GM18907 (cell line): ENCODE data around the gene TPTE.
"Not testable (repeated sequence)": the region's sequence is repeated elsewhere in the genome, so short reads cannot be mapped to it uniquely, and the experiment has no call there.

Experiments used
- ATAC-seq: cut with Tn5 transposase; IDR thresholded peaks from one replicate; pipeline ENCODE4 v1.9.1; 2021; ENCODE audit warnings: mild to moderate bottlenecking, moderate library complexity; ENCODE audit not compliant: unreplicated experiment

The TPTE gene

DNA sequence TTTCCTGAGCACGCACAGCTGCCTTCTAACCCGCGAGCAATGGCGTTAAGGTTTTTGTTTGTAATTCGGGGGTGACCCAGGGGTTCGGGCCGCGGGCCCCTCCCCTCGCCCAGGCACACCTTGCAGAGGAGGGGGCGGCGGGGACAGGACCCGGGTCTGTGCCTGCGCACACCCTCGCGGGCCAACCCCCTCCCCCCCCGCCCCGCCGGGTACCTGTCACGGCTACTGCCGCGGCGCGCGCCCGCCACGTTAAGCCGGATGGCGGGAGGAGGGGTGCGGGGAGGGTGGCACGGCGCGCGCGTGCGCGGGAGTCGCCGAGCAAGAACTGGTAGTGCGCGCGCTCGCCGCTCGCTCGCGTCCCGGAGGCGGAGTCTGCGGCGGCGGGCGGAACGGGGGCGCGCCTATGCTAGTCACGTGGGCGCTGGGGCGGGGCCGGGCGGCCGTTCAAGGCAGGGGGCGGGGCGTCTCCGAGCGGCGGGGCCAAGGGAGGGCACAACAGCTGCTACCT, at the start of gene TPTE:
Gene TPTE, plus strand, starts transcription at position 493 of the 508 bp plus-strand sequence. CDS start 17,141 bp downstream, outside the sequence.
- no peak for ATAC-seq

DNA sequence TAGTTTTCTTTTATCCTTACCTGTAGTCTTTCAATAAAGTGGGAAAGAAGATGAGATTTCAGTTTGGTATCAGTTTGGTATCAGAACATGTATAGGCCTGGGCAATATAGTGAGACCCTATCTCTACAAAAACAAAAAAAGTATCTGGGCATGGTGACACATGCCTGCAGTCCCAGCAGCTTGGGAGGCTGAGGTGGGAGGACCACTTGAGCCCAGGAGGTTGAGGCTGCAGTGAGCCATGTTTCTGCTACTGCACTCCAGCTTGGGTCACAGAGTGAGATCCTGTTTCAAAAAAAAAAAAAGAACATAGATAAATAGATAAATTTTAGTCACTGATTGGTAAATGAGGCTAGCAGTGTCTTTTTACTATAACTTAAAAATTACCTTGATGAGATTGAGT, 49.4 kb upstream of the TPTE start:
- ATAC-seq = not testable (repeated sequence)

DNA sequence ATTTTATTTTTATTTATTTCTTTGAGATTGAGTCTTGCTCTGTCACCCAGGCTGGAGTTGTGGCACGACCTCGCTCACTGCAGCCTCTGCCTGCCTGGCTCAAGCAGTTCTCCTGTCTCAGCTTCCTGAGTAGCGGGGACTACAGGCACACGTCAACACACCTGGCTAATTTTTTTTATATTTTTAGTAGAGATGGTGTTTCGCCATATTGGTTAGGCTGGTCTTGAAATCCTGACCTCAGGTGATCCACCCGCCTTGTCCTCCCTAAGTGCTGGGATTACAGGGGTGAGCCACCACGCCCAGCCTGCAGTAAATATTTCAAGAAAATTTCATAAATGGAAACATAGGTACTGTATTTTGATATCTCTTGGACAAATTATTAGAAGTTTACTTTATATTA, 43.6 kb upstream of the TPTE start:
- ATAC-seq = not testable (repeated sequence)

DNA sequence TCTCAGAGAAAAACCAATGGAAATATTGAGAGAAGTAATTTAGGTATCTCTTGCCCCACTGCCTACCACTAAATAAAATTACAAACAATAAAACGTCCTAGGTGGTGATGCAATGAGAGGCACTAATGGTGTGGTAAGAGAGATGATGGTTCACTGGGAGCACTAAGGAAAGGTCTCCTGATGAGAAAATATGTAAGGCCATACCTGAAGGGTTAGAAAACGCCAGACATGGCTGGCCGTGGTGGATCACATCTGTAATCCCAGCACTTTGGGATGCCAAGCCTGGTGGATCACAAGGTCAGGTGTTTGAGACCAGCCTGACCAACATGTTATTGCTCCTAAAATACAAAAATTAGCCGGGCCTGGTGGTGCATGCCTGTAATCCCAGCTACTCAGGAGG, 41.5 kb upstream of the TPTE start:
- not testable (repeated sequence) for ATAC-seq

DNA sequence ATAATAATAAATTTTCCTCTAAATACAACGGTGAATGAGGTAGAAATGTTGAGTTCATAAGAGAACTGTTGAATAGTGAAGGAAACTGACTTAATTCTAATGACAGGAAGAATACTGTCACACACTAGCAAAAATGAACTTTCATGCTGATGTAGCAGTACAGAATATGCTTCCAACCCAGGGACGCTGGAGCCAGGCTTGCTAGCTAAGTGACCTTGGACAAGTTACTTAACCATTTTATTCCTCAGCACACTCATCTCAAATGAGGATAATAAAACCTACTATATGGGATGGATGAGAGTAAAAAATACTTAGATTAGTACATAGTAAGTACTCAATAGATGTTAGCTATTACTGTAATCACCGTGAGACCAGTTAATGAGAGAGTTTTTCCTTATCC, 36.5 kb upstream of the TPTE start:
- not testable (repeated sequence) for ATAC-seq

DNA sequence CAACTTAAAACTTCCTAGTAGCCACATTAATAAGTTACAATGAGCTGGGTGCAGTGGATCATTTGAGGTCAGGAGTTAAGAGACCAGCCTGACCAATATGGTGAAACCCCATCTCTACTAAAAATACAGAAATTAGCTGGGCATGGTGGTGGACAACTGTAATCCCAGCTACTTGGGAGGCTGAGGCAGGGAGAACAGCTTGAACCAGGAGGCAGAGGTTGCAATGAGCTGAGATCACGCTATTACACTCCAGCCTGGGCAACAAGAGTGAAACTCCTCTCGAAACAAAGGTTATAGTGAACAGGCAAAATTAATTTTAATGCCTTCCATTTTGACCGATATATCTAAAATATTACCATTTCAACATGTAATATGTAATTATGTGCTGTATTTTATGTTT, 30.9 kb upstream of the TPTE start:
- ATAC-seq = not testable (repeated sequence)

DNA sequence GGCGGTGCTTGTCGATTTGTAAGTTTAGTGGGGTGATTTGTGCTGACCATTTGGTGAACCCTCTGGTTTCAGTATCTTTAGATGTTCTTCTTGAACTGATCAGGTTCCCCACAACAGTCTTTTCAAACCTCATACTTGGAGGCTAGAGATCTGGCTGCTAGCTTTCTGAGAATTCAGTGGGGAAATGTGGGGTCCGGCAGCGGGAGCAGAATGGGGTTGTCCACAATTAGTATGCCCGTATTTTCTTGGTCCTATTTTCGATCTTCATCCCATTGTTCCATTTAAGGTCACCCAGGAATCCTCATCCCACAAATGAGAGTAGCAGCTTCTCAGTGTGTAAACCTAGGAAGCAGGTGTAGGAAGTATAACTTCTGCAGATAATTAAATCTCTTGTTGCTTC, 10.3 kb upstream of the TPTE start:
- no peak for ATAC-seq

DNA sequence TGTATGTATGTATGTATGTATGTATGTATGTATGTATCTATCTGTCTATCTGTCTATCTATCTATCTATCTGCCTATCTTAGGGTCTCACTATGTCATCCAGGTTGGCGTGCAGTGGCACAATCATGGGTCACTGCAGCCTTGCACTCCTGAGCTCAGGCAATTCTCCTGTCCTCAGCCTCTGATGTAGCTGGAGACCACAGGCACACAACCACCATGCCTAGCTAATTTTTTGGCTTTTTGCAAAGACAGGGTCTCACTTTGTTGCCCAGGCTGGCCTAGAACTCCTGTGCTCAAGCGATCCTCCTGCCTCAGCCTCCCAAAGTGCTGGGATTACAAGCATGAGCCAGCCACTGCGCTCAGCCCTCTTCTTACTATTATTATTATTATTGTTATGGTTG, 4.5 kb upstream of the TPTE start:
- ATAC-seq = not testable (repeated sequence)

DNA sequence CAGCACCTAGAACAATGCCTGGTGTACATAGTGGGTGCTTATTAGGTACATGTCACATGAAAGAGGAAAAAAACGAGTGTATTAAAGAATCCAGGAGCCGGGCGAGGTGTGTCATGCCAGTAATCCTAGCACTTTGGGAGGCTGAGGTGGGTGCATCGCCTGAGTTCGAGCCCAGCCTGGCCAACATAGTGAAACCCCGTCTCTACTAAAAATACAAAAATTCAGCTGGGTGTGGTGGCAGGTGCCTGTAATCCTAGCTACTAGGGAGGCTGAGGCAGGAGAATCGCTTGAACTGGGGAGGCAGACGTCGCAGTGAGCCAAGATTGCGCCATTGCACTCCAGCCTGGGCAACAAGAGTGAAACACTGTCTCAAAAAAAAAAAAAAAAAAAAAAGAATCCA, 3.5 kb upstream of the TPTE start:
- ATAC-seq = not testable (repeated sequence)

DNA sequence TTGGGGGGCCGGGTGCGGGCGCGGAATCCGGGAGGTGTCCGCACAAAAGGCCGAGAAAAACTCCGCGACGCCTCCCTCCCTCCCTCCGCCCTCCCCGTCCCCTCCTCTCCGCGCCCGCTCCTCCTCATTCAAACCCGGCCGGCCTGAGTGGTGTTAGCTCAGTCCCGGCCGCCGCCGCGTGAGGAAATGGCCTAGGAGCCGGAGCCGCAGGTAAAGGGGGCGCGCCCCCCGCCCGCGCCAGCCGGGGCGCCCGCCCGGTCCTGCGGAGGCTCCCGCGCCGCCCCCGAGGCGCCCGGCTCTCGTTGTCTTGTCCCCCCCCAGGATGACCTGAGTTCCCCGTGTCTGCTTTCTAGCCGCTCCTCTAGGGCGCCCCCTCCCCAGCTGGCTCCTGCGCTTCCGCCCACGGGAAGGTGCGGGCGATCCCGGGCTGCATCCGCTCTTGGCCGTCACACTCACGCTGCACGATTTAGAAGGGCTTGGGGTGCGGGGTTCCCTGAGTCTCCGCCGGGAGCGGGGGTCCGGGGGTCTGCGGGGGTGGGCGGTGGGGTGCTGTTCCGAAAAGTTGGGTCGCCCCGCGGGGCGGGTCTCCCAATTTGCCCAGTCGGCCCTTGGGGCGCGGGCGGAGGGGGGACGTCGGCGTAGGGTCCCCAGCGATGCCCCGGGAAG, 585 bp downstream of the TPTE start:
- not testable (repeated sequence) for ATAC-seq

DNA sequence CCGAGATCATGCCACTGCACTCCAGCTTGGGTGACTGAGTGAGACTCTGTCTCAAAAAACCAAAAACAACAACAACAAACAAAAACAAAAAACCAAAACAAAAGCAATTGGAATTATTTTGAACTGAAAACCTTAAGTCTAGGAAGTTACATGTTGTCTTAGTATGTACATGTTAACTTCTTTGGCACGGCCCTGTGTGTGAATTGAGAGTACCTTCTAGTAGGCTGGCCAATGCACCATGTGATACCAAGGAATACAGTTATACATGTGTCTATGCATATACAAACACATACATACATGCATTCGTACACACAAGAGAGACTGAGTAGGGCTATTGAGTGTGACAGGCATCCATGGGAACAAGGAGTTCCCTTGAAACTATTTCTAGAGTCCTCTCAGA, 18.6 kb downstream of the TPTE start:
- no peak for ATAC-seq

DNA sequence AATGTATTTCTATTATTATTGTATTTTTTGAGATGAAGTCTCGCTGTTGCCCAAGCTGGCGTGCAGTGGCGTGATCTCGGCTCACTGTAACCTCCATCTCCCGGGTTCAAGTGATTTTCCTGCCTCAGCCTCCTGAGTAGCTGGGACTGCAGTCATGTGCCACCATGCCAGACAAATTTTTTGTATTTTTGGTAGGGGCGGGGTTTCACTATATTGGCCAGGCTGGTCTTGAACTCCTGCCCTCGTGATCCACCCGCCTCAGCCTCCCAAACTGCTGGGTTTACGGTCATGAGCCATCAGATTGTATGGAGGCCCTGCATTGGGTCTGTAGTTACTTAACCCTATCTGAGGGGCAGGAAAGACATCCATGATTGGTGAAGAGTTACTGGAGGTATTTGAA, 23.0 kb downstream of the TPTE start:
- ATAC-seq = not testable (repeated sequence)

DNA sequence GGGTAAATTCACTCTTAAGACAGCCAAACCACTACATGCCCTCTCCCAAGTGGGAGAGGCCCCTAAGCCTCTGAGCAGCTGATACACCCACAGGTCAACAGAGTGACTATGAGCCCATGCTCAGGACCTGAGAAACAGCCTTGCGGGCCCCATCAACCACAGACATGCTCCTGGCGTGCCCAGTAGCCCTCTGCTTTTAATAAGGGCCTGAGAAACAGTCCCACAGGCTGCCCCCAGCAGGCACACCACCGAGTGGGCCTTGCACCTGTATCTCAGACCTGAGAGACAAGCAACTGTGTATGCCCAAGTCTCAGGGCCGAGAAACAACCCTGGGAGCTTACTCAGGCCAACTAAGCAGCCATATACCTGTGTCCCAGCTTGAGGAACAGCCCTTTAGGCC, 26.5 kb downstream of the TPTE start:
- not testable (repeated sequence) for ATAC-seq

DNA sequence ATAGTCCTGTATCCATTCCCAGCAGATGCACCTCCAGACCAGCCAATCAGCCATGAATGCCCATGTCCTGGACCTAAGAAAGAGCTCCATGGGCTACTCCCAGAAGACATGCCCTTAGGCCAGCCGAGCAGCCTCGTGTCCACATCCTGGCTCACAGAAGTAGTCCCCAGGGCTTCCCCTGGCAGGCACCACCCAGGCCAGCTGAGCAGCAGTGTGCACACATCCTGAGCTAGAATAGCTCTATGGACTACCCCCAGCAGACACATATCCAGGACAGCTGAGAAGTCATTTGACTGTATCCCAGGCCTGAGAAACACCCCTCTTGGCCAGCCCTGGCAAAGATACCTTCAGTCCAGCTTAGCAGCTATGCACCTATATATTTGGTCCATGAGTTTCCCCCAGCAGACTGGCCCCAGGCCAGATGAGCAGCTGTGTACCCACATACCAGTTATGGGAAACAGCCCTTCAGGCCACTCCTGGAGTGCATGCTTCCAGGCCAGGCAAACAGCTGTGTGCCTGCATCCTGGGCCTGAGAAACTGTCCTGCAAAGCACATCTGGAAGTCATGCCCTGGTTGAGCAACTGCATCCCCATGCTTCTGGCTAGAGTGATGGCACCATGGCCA, 27.1 kb downstream of the TPTE start:
- ATAC-seq = not testable (repeated sequence)

DNA sequence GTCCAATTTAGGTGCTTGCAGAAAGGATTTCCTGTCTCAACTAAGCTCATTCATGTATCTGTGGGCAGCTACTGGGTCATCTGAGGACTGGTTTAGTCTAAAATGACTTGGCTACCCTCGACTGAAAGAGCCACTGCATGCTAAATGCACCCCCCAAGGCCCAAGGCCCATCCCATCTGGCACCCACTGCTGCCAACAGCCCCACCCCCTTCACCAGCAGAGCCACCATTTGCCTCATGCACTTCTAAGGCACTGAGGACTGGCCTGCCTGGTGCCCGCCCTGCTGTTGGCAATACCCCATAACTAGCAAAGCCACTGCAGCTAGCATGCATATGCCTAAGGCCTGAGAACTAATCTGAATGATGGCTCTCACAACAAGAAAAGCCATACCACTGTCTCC, 49.4 kb downstream of the TPTE start:
- ATAC-seq = not testable (repeated sequence)

DNA sequence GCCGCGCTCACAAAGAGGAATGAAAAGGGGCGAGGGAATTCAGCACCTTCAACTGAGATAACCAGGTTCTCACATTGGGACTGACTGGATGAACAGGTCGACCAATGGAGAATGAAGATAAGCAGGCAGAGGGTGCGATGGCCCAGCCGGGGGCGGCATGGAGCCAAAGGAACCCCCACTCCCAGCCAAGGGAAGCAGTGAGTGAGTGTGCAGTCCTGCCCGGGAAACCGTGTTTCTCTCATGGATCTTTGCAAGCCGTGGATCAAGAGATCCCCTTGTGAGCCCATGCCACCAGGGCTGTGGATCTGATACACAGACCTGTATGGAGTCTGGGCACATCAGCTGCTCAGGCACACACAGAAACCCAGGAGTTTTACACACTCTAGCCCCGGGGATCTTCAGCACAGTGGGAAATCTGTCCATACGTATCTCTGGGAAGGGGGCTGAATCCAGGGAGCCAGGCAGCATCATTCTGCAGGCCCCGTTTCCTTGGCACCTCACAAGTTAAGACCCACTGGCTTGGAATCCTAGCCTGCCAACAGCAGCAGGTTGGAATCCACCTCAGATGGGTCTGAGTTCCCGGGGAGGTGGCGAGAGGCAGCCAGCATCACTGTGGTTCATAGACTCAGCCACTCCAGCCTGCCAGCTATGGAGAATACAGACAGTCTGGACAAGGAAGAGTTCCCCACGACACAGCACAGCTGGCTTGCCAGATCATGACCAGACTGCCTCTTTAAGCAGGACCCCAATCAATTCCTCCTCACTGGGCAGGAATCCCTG, 53.3 kb downstream of the TPTE start:
- ATAC-seq = not testable (repeated sequence)

DNA sequence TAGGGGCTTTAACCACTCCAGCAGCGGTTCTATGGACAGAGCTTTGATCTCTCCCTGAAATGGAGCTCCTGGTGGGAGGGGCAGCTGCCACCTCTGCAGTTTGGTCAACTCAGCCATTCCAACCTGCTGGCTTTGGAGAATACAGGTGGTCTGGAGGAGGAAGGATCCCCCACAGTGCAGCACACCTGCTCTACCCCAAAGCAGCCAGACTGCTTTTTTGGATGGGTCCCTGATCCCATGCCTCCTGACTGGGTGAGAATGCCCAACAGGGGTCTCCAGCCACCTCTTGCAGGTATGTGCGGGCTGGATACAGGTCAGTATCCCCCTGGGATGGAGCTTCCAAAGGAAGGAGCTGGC, 53.9 kb downstream of the TPTE start:
- no peak for ATAC-seq

DNA sequence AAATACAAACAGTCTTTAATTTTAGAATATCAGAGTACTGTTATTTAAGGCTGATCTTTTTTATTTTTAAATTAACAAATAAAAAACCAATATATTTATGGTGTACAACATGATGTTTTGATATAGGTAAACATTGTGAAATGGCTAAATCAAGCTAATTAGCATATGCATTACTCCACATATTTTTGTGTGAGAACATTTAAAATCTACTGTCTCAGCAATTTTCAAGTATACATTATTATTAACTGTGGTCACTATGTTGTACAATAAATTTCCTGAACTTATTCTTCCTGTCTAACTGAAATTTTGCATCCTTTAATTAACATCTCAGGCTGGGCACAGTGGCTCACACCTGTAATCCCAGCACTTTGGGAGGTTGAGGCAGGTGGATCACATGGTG, 57.5 kb downstream of the TPTE start:
- ATAC-seq = not testable (repeated sequence)

DNA sequence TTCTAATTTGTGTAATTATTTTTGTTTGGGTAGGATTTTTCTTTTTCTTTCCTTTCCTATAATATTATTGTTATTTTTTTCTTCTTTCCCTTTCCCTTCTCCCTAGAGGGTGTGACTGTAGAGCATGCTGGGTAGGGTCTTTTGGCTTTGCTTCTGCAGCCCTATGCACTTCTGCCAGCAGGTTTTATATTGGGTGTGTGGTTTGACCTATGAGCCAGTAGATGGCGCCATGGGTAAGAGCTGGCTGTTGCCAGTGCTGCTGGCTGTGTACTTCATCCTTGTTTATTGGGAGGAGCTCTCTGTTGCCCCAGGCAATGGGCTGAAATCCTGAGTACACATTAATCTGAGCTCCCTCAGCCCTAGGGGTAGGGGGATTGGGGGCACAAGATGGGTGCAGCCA, 67.7 kb downstream of the TPTE start:
- ATAC-seq = not testable (repeated sequence)

DNA sequence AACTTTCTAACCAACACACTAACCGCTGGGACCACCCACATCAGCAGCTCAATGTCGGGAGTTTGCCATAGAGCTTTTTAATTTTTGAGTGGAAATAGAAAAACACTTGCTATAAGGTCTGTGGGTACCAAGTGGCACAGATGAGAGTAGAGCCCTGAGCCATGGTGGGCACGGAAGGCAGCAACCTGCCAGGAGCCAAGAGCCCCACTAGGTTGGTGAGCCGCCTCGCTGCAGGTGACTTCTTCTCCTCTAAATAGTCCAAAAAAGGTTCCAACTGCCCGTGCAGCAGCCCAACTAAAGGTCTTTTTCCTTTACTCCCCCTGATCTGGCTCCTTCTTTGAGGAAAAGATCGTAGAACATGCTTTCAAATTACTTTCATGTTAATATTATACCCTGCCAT, 85.7 kb downstream of the TPTE start:
- not testable (repeated sequence) for ATAC-seq

DNA sequence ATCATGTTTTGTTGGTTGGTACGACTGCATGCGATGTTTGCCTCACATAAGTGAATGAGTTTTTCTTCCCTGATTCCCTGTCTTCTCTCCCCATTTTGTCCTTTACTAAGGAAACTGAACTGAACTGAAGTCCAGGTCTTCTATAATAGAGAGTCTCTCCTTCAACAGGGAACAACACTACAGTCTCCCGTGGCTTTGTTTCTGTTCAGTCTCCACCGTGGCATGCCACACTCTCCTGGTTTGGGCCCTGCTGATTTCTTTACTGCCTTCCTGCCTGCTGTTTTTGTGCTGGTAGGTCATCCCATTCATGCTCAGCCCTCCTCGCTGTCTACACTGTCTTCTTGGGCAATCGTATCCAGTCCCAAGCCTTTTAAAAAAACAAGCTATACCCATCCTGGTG, 92.9 kb downstream of the TPTE start:
- not testable (repeated sequence) for ATAC-seq

DNA sequence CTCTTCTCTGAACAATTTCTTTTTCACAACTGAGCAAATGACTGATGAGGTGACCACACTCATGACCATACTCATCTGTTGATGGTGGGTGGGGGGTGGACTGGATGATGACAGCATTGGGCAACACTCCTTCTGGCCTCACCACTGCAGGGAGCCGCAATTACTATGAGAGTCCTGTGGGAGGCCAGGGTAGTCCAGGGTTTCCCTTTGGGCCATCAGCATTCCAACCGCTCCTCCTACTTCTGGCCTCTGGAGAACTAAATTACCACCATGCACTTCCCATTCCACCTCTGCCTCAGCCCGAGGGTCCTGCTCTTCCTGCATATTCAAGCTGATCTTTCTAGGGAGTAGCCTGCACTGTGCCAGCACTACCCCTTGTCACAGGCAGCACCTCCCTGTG, 94.7 kb downstream of the TPTE start:
- not testable (repeated sequence) for ATAC-seq
